ENCODE data around the gene GNL3L.

DNA sequence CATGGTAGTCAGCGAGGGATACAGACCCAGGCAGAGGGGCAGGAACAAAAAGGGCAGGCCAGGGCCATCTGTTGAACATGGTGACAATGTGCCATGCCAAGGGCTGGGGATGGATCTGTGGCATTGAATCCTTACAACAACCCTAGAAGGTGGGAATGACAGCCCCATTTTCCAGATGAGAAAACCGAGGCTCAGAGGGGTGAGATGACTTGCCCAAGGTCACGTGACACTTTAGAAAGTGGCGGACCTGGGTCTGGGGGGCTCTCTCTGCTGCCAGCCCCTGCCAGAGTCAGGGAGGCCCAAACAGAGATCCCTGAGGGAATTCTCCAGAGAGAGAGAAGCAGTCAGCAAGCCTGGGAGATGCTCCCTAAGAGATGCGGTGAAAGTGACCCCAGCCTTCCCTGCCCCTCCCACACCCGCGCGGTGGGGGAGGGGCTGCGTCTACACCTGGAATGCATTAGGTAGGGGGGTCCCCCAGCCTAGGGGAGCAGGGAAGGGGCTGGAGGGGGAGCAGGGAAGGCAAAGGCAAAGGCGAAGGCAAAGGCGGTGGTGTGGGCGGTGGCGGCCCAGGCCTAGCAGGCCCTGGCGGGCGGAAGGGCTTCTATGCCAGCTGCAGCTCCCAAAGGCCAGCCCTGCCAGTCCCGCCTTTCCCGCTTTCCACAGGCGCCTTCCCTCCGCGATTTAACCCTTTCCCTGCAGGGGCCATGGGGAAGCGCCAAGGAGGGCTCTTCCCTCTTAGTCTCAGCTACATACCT is 47.0 kb upstream of the GNL3L start:
- no peak for TF ChIP-seq POLR2A (IDR thresholded peaks at IDR 0.05; ENCODE audit: low read depth, low read length)
- TF ChIP-seq POLR2AphosphoS5 (IDR thresholded peaks at IDR 0.05; ENCODE audit: low read depth, low read length): no peak

Measured in GM12892 (cell line).